ENCODE measurements around the gene DNM3.

The DNM3 gene

GRCh38 chr1:172203135-172203823, 362.0 kb downstream of the DNM3 start:
- DNase-seq = peak; percentile 12

GRCh38 chr1:172203902-172204301, 362.6 kb downstream of the DNM3 start:
- DNase-seq = no peak

- DNase-seq = no peak
Observed at GRCh38 chr1:172206256-172206655, 365.0 kb downstream of the DNM3 start.

DNA sequence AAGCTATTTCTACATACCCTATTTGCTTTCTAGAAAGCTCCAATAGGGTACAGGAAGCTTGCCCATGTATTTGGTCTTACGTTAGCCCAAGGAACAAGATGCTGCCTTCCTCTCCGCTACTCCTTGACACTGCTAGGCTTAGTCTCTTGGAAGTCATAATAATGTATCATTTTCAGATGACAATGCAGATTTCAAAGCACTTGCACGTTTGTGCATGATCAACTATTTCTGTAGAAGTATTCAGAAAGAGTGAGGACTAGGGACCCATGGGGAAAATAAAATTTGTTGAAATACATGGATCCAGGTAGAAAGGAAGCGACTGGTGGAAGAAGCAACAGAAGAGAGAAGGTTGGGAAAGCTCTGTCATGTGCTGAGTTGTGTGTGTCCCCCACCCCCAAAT, 367.3 kb downstream of the DNM3 start:
- no peak for DNase-seq

GRCh38 chr1:172211221-172211620, 369.9 kb downstream of the DNM3 start:
- DNase-seq = no peak

DNA sequence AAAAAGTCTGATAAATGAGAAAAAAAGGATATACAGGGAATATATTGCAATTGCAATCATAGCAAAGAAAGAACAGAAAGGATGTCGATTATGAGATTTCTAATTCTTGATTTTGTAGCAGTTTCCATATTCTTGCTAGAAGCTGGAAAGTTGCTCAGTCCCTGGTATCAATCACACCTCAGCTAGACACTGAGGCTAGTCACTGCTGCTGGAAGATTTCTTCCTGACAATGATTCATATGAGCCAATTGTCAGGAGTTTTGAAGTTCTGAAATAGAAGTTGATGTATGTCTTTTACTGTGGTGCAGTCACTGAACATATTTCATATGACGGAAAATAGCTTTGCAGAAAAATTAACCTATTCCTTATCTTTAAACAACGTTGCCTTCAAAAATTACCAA, 370.8 kb downstream of the DNM3 start:
- no peak for DNase-seq

GRCh38 chr1:172215006-172215405, 373.7 kb downstream of the DNM3 start:
- DNase-seq = no peak

- DNase-seq = no peak
Observed at GRCh38 chr1:172219966-172220365, 378.7 kb downstream of the DNM3 start.

- no peak for DNase-seq
Observed at GRCh38 chr1:172220376-172220775, 379.1 kb downstream of the DNM3 start.

- DNase-seq = no peak
Observed at GRCh38 chr1:172221436-172221835, 380.1 kb downstream of the DNM3 start.

DNA sequence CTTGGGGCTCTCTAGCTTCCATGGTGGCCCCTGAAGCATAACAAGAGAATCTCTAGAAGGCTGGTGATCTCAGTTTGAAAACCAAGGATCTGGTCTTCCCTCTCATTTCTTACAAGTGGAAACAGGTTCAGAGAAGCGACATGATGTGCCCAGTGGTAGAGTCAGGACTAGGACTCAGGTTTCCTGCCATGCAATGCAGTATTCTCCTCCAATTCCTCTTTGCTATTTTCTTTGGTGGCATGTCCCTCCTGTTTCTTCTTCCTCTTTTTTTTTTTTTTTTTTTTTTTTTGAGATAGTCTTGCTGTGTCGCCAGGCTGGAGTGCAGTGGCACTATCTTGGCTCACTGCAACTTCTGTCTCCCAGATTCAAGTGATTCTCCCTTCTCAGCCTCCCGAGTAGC, 383.6 kb downstream of the DNM3 start:
- DNase-seq = no peak

GRCh38 chr1:172229942-172230341, 388.6 kb downstream of the DNM3 start:
- no peak for DNase-seq

DNA sequence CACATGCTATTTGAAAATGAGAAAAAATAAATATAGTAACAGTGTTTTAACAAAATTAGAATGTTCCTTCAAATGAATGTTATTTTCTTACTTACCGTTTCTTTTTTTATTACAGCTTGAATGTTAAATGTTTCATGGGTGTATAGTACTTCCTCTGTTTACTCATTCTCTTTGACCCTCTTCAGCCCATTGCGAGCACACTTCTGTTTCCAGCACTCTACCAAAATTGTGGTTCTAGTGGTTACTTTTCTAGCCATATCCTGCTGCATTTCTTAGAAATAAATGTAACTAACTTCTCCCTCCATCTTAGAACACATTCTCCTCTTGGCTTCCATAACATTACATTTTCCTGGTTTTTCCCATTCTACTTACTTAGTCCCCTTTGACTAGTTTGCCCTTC, 389.2 kb downstream of the DNM3 start:
- DNase-seq = no peak

GRCh38 chr1:172236958-172237357, 395.7 kb downstream of the DNM3 start:
- no peak for DNase-seq

- DNase-seq = no peak
Observed at GRCh38 chr1:172238158-172238557, 396.9 kb downstream of the DNM3 start.

GRCh38 chr1:172238965-172239364, 397.7 kb downstream of the DNM3 start:
- DNase-seq = no peak

DNA sequence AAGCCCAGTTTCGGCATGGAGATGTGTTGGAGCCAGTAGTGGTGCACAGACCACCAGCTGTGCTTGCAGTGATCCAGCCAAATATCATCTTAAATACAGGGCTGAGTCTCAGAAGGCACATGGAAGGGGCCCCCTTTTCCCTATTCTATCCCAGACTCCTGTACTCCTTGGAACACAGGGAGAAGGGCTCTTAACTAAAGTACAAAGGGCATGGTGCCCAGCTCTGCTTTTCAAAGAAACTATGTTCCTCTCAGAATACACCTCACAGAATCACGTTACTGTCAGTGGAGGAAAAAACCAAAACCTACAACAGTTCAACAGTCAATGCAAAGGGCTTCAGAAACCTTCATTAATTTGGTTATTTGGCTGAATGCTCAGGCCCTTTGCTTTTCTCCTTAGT, 398.6 kb downstream of the DNM3 start:
- DNase-seq = no peak

DNA sequence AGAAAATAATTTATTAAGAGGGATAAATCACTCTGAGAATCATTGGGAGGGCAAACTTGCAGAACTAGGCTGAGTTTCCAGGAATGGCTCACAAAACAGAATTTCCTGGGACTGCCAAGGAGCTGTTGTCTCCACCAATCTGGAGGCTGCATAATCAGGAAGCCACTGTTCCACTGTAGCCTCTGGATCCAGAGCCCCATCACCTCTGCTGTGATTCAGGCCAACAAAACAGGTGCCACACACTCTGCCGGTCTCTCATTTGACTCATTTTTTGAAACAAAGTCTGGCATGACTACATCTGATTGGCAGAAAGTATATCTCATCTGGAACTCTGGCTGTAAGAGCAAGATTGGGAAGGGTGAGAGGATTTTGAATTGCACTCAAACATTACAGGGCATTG, 400.2 kb downstream of the DNM3 start:
- no peak for DNase-seq

DNA sequence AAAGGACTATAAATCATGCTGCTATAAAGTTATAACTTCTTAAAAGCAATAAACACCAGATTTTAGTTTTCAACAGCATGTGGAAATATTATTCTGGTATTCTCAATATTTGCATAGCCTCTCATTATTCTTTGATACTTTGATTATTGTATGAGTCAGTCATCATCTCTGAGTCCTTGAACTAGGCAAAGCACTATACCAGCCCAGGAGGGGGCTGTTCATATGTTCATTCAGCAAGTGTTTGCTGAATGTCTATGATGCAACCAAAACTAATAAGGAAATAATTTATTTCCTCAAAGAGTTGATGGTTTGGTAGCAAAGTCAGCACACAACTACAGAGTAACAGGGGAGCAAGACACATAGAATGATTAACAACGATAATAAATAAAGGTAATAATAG, 403.6 kb downstream of the DNM3 start:
- DNase-seq = no peak

- no peak for DNase-seq
Observed at GRCh38 chr1:172245788-172246187, 404.5 kb downstream of the DNM3 start.

- DNase-seq = no peak
Observed at GRCh38 chr1:172246521-172247390, 405.5 kb downstream of the DNM3 start.

- no peak for DNase-seq
Observed at GRCh38 chr1:172251486-172251885, 410.2 kb downstream of the DNM3 start.

DNA sequence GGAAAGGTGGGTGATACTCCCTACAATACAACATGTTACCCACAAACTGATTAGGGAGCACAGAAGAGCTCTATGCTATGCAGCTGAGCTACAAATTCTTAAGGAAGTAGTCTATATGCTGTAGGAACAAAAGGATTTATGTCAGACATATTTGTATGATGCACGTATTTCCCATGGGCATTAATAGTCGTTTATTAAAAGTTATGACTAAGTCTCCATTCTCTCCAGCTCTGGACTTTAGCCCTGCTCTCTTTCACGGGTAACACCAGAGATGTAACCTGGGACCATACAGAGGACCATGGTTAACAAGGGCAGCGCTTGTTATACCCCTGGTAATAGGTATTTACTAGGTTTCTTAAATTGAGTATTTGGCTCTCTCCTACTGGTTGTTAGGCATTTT, 411.0 kb downstream of the DNM3 start:
- DNase-seq = no peak

GRCh38 chr1:172252958-172253357, 411.7 kb downstream of the DNM3 start:
- DNase-seq = no peak
